Gastrocnemius medialis (tissue), 4 donors: Measurements from ENCODE around the gene PANK4.

ENCODE experiments used
- CTCF ChIP-seq, 5 experiments: fragments of 450-650 bp in 3 of 5; fragments of 200-600 bp in 2 of 5; sonication (generic) in 2 of 5; IDR thresholded peaks in 4 of 5; conservative IDR thresholded peaks in 1 of 5; 1 replicate in 4 of 5; 2 replicates in 1 of 5; pipeline ENCODE4 v1.5.1; 2016 to 2019; ENCODE audit warnings: antibody characterized with exemption in 5 of 5, mild to moderate bottlenecking in 3 of 5, moderate library complexity in 3 of 5
- POLR2A ChIP-seq, 2 donors: fragments of 450-650 bp; IDR thresholded peaks; one replicate each; pipeline ENCODE4 v1.6.1; 2017; ENCODE audit warnings: antibody characterized with exemption in 2 of 2, mild to moderate bottlenecking in 2 of 2, moderate library complexity in 2 of 2

GRCh38 chr1:2486558-2486957 lies 39.8 kb downstream of the PANK4 start:
- TF ChIP-seq CTCF (IDR thresholded peaks at IDR 0.05 in 4 of 5, conservative IDR thresholded peaks at IDR 0.05 in 1 of 5) (no peak), POLR2A (IDR thresholded peaks at IDR 0.05) (no peak)
